ENCODE results near the gene NHP2. TPM values are rescaled to one million over a fixed set of nuclear protein-coding genes. Genes with fewer than 3 reads are reported as not detected.
A peak's percentile ranks its signal among the peaks of the same experiment; 100 is the strongest.

Gene NHP2
- total and polyA plus RNA-seq, 9 of the 15 experiments (the other 6 are each of a cell fraction or from before 2014, with no cell fraction given), result 52.8 to 622 (median 144) TPM

GRCh38 chr5:178153530-178154340 lies at the start of gene NHP2 (continued):
- TF ChIP-seq E2F6 (IDR thresholded peaks at IDR 0.05; ENCODE audit: borderline replicate concordance in 1 of 2, extremely low read depth in 1 of 2, insufficient read depth in 1 of 2, insufficient read length in 1 of 2, low read depth in 1 of 2, low read length in 1 of 2, poor library complexity in 1 of 2, severe bottlenecking in 1 of 2) (peak; percentile 23 to 26), HDGF (IDR thresholded peaks at IDR 0.05) (no peak), GABPB1 (CRISPR knock-in tag; IDR thresholded peaks at IDR 0.05) (peak; percentile 91), SUPT5H (IDR thresholded peaks at IDR 0.05) (peak; percentile 80), GTF2B (IDR thresholded peaks at IDR 0.05; ENCODE audit: extremely low read depth, insufficient read length) (no peak), EP300 (IDR thresholded peaks at IDR 0.05; ENCODE audit: low read length) (no peak; the same call in 1 of the 2 replicates), NR2F6 (CRISPR knock-in tag; IDR thresholded peaks at IDR 0.05) (no peak), PATZ1 (CRISPR knock-in tag; IDR thresholded peaks at IDR 0.05; ENCODE audit: borderline replicate concordance) (0 out of 2 replicates have a peak, but pooled peaks have one; percentile 20), ZNF609 (CRISPR knock-in tag; IDR thresholded peaks at IDR 0.05; ENCODE audit: borderline replicate concordance) (no peak), NONO (IDR thresholded peaks at IDR 0.05; ENCODE audit: low read depth in 2 of 2, low read length in 1 of 2) (no peak), CHD2 (IDR thresholded peaks at IDR 0.05; ENCODE audit: low read depth, low read length) (peak; percentile 63), ETV6 (IDR thresholded peaks at IDR 0.05; ENCODE audit: borderline replicate concordance in 1 of 2, low read depth in 2 of 2, low read length in 1 of 2) (no peak), ETV6 (CRISPR knock-in tag; IDR thresholded peaks at IDR 0.05; ENCODE audit: borderline replicate concordance) (no peak), DACH1 (IDR thresholded peaks at IDR 0.05; ENCODE audit: partially characterized antibody) (peak; percentile 70)

Measured in K562 (cell line).